ENCODE results near the gene MUC5B.

- no peak for TF ChIP-seq EZH2phosphoT487 (IDR thresholded peaks at IDR 0.05; ENCODE audit: insufficient read depth, low read depth)
- TF ChIP-seq EZH2 (IDR thresholded peaks at IDR 0.05; ENCODE audit: insufficient read depth, poor library complexity, severe bottlenecking): no peak
Measured at GRCh38 chr11:1307998-1308742, 85.3 kb downstream of the MUC5B start.
